Uterus (tissue), 4 donors: ENCODE results near the gene SLC39A11. TPM values are rescaled to one million over a fixed set of nuclear protein-coding genes. Genes with fewer than 3 reads are reported as not detected.

Experiments used
- DNase-seq, 2 donors: peaks; one replicate each; pipeline ENCODE4 v3.0.0-alpha.2; 2019 to 2020
- H3K27ac ChIP-seq, 2 donors: fragments of 200-600 bp; sonication (generic); 1 replicate in 1 of 2; 2 replicates in 1 of 2; pipeline ENCODE4 v1.5.1; 2016 to 2018
- H3K27me3 ChIP-seq, 2 donors: fragments of 200-600 bp; sonication (generic); one replicate each; pipeline ENCODE4 v1.5.1; 2018 to 2019; ENCODE audit warnings: control low read depth in 1 of 2
- H3K36me3 ChIP-seq, 2 donors: fragments of 200-600 bp; sonication (generic); one replicate each; pipeline ENCODE4 v1.5.1; 2019; ENCODE audit warnings: control low read depth in 1 of 2
- H3K4me1 ChIP-seq, 2 donors: fragments of 200-600 bp; sonication (generic); one replicate each; pipeline ENCODE4 v1.5.1; 2018 to 2019; ENCODE audit warnings: control low read depth in 1 of 2
- H3K4me3 ChIP-seq, 2 donors: fragments of 200-600 bp; sonication (generic); 1 replicate in 1 of 2; 2 replicates in 1 of 2; pipeline ENCODE4 v1.5.1; 2018 to 2019; ENCODE audit warnings: mild to moderate bottlenecking in 1 of 2
- H3K9me3 ChIP-seq, 2 donors: fragments of 200-600 bp; sonication (generic); one replicate each; pipeline ENCODE4 v1.5.1; 2019; ENCODE audit warnings: control low read depth in 1 of 2
- CTCF ChIP-seq, 4 experiments: fragments of 200-600 bp in 2 of 4; fragments of 450-650 bp in 2 of 4; sonication (generic) in 2 of 4; IDR thresholded peaks; one replicate each; pipeline ENCODE4 v1.5.1; 2016 to 2019; ENCODE audit warnings: antibody characterized with exemption in 4 of 4, mild to moderate bottlenecking in 2 of 4, moderate library complexity in 1 of 4
- POLR2A ChIP-seq, 2 donors: fragments of 450-650 bp; IDR thresholded peaks; one replicate each; pipeline ENCODE4 v1.6.1; 2016; ENCODE audit warnings: antibody characterized with exemption in 2 of 2, mild to moderate bottlenecking in 1 of 2, moderate library complexity in 1 of 2
- intact Hi-C: fragments of 100-400 bp; cut with DNase I; formaldehyde crosslinking; loops from one replicate; pipeline ENCODE4 v1.15.1; 2023; ENCODE audit warnings: low total_unique reads
- total RNA-seq, 4 donors: library from RNA; depleted of rRNA in 3 of 4; stranded (reverse); fragments of >200 nt in 3 of 4; gene quantifications; one replicate each; pipeline versions ENCODE4 v1.1.0 to v1.2.4, GENCODE V29; 2014 to 2023
- donor health status: DM: yes; HTN: yes; CAD: no.

The SLC39A11 gene
- total RNA-seq, 4 donors from 2014 or later = 5.4 to 56.2 (median 21.0) TPM

GRCh38 chr17:73096866-73097265 is 4.4 kb upstream of the SLC39A11 start:
- no peak for DNase-seq
- no peak for TF ChIP-seq CTCF (IDR thresholded peaks at IDR 0.05)
- TF ChIP-seq POLR2A (IDR thresholded peaks at IDR 0.05) = no peak
- intact Hi-C loops = no loop called here
- Histone ChIP-seq H3K4me3 (no peak overlapping the region), H3K27me3 (no peaks in the 10 kb centered on the region), H3K9me3 (no peaks in the 10 kb centered on the region), H3K4me1 (peaks cover 0 to 3% of the 10 kb centered on the region in 2 donors), H3K36me3 (no peaks in the 10 kb centered on the region), H3K27ac (no peak overlapping the region)

- peaks cover 0 to 3% of the 10 kb centered on the region in 2 donors for H3K4me1 ChIP-seq
- intact Hi-C loops = no loop called here
- no peak for DNase-seq
- no peak overlapping the region for H3K4me3 ChIP-seq
- H3K27ac ChIP-seq = no peak overlapping the region
- no peaks in the 10 kb centered on the region for H3K9me3 ChIP-seq
- H3K36me3 ChIP-seq = no peaks in the 10 kb centered on the region
- H3K27me3 ChIP-seq = no peaks in the 10 kb centered on the region
- TF ChIP-seq CTCF (IDR thresholded peaks at IDR 0.05) (no peak), POLR2A (IDR thresholded peaks at IDR 0.05) (no peak)
Measured at GRCh38 chr17:73096211-73096610, 3.7 kb upstream of the SLC39A11 start.

GRCh38 chr17:73093286-73093685 is 798 bp upstream of the SLC39A11 start:
- Histone ChIP-seq H3K4me3 (no peak overlapping the region), H3K9me3 (no peaks in the 10 kb centered on the region), H3K27me3 (no peaks in the 10 kb centered on the region), H3K4me1 (peaks cover 0 to 3% of the 10 kb centered on the region in 2 donors), H3K27ac (peak overlapping the region; percentile 62 to 74), H3K36me3 (no peaks in the 10 kb centered on the region)
- no peak for DNase-seq
- intact Hi-C loops = no loop called here
- TF ChIP-seq POLR2A (IDR thresholded peaks at IDR 0.05) = no peak
- no peak for TF ChIP-seq CTCF (IDR thresholded peaks at IDR 0.05)

GRCh38 chr17:73091770-73092522 is 542 bp downstream of the SLC39A11 start:
- intact Hi-C loops = no loop called here
- Histone ChIP-seq H3K27ac (peak overlapping the region; percentile 62 to 74), H3K4me3 (peak overlapping the region; percentile 61 to 74), H3K4me1 (peaks cover 0 to 3% of the 10 kb centered on the region in 2 donors), H3K36me3 (no peaks in the 10 kb centered on the region), H3K9me3 (no peaks in the 10 kb centered on the region), H3K27me3 (no peaks in the 10 kb centered on the region)
- peak; percentile 25 to 41 for DNase-seq
- TF ChIP-seq POLR2A (IDR thresholded peaks at IDR 0.05) (no peak), CTCF (IDR thresholded peaks at IDR 0.05) (no peak)

- H3K36me3 ChIP-seq = no peaks in the 10 kb centered on the region
- DNase-seq = no peak
- intact Hi-C loops = no loop called here
- H3K27me3 ChIP-seq = no peaks in the 10 kb centered on the region
- TF ChIP-seq POLR2A (IDR thresholded peaks at IDR 0.05) (no peak), CTCF (IDR thresholded peaks at IDR 0.05) (no peak)
- peaks cover 0 to 3% of the 10 kb centered on the region in 2 donors for H3K4me1 ChIP-seq
- H3K4me3 ChIP-seq = peak overlapping the region; percentile 61 to 74
- no peaks in the 10 kb centered on the region for H3K9me3 ChIP-seq
- H3K27ac ChIP-seq = peak overlapping the region; percentile 62 to 74
Measured at GRCh38 chr17:73091410-73091769, 1.1 kb downstream of the SLC39A11 start.
